ENCODE results near the gene OSBPL6. TPM values are rescaled to one million over a fixed set of nuclear protein-coding genes. Genes with fewer than 3 reads are reported as not detected.
"Not testable (repeated sequence)": the region's sequence is repeated elsewhere in the genome, so short reads cannot be mapped to it uniquely, and the experiment has no call there.

OSBPL6 gene
- total RNA-seq, 1 experiment from 2014 or later = 11.6 TPM

DNA sequence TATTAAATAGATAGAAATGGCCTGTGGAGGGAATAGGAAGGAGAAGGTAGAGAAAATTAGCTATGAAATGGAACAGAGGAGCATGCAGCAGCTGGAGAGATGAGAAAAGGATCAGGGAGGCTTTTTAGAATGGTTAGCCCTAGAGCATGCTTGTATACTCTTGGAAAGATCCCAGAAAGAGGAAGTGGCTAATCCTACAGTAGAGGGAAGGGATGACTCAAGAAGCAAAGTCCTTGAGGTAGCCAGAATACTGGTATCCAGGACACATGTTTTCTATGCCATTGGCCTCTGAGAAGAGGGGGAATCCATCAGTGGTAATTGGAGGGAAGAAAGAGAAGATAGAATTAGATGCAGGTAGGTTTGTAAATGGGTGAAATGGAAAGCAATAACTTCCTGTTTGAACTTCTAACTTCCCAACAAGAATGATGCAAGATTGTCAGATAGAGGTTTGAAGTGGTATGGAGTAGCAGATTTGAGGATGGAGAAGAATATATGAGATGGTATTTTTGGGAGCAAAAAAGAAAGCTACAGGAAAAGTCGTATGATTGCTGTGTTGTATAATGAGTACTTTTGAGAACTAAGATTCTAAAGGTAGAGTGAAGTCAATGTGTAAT is 17.1 kb upstream of the OSBPL6 start:
- no peaks in the 10 kb centered on the region for H3K9me3 ChIP-seq (ENCODE audit: control insufficient read depth in 1 of 2, insufficient read depth in 1 of 2, low read depth in 1 of 2, low read length in 2 of 2)
- no peak overlapping the region for H3K27ac ChIP-seq (ENCODE audit: low read depth, low read length)
- no peak overlapping the region for H3K4me2 ChIP-seq (ENCODE audit: low read length)
- H3K9ac ChIP-seq (ENCODE audit: low read length) = no peak overlapping the region
- H3K27me3 ChIP-seq (ENCODE audit: insufficient read depth, low read length) = no peaks in the 10 kb centered on the region
- ChIA-PET POLR2A (no interaction called here), RAD21 (ENCODE audit: low non-redundant PET in 1 of 2, low total read pairs in 2 of 2, uncharacterized antibody in 2 of 2, unreplicated experiment in 2 of 2) (no interaction called here), CTCF (no interaction called here)
- H4K20me1 ChIP-seq (ENCODE audit: insufficient read depth) = no peaks in the 10 kb centered on the region
- no peak for DNase-seq (ENCODE audit: low read depth, low spot score)
- no peaks in the 10 kb centered on the region for H3K36me3 ChIP-seq (ENCODE audit: control insufficient read depth in 1 of 2, insufficient read depth in 2 of 2, low read length in 2 of 2)
- peak; percentile 42; the same call in 1 of the 2 replicates for ATAC-seq
- intact Hi-C loops (cut with micrococcal nuclease) = no loop called here
- TF ChIP-seq FOSL1 (IDR thresholded peaks at IDR 0.05; ENCODE audit: low read depth) (0 out of 2 replicates have a peak, but pooled peaks have one; percentile 10), RAD21 (IDR thresholded peaks at IDR 0.05; ENCODE audit: low read depth) (no peak)
- H3K9me2 ChIP-seq (ENCODE audit: insufficient read depth) = no peaks in the 10 kb centered on the region
- H3K79me2 ChIP-seq (ENCODE audit: insufficient read depth, low read length) = no peaks in the 10 kb centered on the region
- no peak overlapping the region for H3K4me3 ChIP-seq (replicated peaks in 1 of 2; ENCODE audit: low read depth in 1 of 2, low read length in 2 of 2)
- H2AFZ ChIP-seq (ENCODE audit: low read depth, low read length, poor library complexity, severe bottlenecking) = no peak overlapping the region
- peaks cover 0 to 9% of the 10 kb centered on the region in 2 experiments; a peak in 2 of 4 replicates for H3K4me1 ChIP-seq (ENCODE audit: control insufficient read depth in 1 of 2, insufficient read depth in 2 of 2, low read length in 2 of 2)
- BruUV-seq (replicated peaks) = no TSS peak

DNA sequence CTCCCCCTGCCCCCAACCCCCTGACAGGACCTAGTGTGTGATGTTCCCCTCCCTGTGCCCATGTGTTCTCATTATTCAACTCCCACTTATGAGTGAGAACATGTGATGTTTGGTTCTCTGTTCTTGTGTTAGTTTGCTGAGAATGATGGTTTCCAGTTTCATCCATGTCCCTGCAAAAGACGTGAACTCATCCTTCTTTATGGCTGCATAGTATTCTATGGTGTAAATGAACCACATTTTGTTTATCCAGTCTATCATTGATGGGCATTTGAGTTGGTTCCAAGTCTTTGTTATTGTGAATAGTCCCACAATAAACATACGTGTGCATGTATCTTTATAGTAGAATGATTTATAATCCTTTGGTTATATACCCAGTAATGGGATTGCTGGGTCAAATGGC is 13.7 kb upstream of the OSBPL6 start:
- H4K20me1 ChIP-seq (ENCODE audit: insufficient read depth); ATAC-seq; H3K9me3 ChIP-seq (ENCODE audit: control insufficient read depth in 1 of 2, insufficient read depth in 1 of 2, low read depth in 1 of 2, low read length in 2 of 2); H3K79me2 ChIP-seq (ENCODE audit: insufficient read depth, low read length); H3K9ac ChIP-seq (ENCODE audit: low read length); POLR2A ChIA-PET; BruUV-seq (replicated peaks); H3K4me2 ChIP-seq (ENCODE audit: low read length); RAD21 ChIA-PET (ENCODE audit: low non-redundant PET in 1 of 2, low total read pairs in 2 of 2, uncharacterized antibody in 2 of 2, unreplicated experiment in 2 of 2); intact Hi-C loops (cut with micrococcal nuclease); H3K9me2 ChIP-seq (ENCODE audit: insufficient read depth); DNase-seq (ENCODE audit: low read depth, low spot score); H3K36me3 ChIP-seq (ENCODE audit: control insufficient read depth in 1 of 2, insufficient read depth in 2 of 2, low read length in 2 of 2); H3K4me1 ChIP-seq (ENCODE audit: control insufficient read depth in 1 of 2, insufficient read depth in 2 of 2, low read length in 2 of 2); H3K4me3 ChIP-seq (replicated peaks in 1 of 2; ENCODE audit: low read depth in 1 of 2, low read length in 2 of 2); H3K27ac ChIP-seq (ENCODE audit: low read depth, low read length); CTCF ChIA-PET; H2AFZ ChIP-seq (ENCODE audit: low read depth, low read length, poor library complexity, severe bottlenecking); H3K27me3 ChIP-seq (ENCODE audit: insufficient read depth, low read length): not testable (repeated sequence)

DNA sequence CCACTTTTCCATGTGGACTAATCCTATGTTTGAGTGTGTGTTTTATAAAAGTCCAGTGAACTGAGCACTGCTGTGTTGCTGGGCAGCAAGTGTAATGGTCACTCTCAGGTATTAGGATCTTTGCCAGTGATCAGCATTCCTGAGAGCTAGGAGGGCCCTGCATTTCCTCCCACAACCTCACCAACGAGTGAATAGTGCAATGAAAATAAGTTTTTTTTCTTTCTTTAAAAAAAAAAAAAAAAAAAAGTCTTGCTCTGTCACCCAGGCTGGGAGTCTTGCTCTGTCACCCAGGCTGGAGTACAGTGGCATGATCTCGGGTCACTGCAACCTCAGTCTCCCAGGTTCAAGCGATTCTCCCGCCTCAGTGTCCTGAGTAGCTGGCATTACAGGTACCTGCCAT is 6.5 kb upstream of the OSBPL6 start:
- H3K4me1 ChIP-seq (ENCODE audit: control insufficient read depth in 1 of 2, insufficient read depth in 2 of 2, low read length in 2 of 2) = peaks cover 0 to 10% of the 10 kb centered on the region in 2 experiments; a peak in 2 of 4 replicates
- H2AFZ ChIP-seq (ENCODE audit: low read depth, low read length, poor library complexity, severe bottlenecking) = no peak overlapping the region
- ATAC-seq = no peak
- DNase-seq (ENCODE audit: low read depth, low spot score) = no peak
- ChIA-PET RAD21 (ENCODE audit: low non-redundant PET in 1 of 2, low total read pairs in 2 of 2, uncharacterized antibody in 2 of 2, unreplicated experiment in 2 of 2) (no interaction called here), POLR2A (no interaction called here), CTCF (interaction anchor here (0.6 kb wide), 1 partner anchor 10 kb away, joined by 4 read pairs; no protein-coding TSS in a partner anchor)
- no peaks in the 10 kb centered on the region for H3K27me3 ChIP-seq (ENCODE audit: insufficient read depth, low read length)
- H3K36me3 ChIP-seq (ENCODE audit: control insufficient read depth in 1 of 2, insufficient read depth in 2 of 2, low read length in 2 of 2) = no peaks in the 10 kb centered on the region
- no peaks in the 10 kb centered on the region for H3K9me3 ChIP-seq (ENCODE audit: control insufficient read depth in 1 of 2, insufficient read depth in 1 of 2, low read depth in 1 of 2, low read length in 2 of 2)
- no peak overlapping the region for H3K4me3 ChIP-seq (replicated peaks in 1 of 2; ENCODE audit: low read depth in 1 of 2, low read length in 2 of 2)
- TF ChIP-seq SRF (IDR thresholded peaks at IDR 0.05; ENCODE audit: low read depth) = no peak
- H3K27ac ChIP-seq (ENCODE audit: low read depth, low read length) = no peak overlapping the region
- H3K79me2 ChIP-seq (ENCODE audit: insufficient read depth, low read length) = no peaks in the 10 kb centered on the region
- no peaks in the 10 kb centered on the region for H4K20me1 ChIP-seq (ENCODE audit: insufficient read depth)
- H3K9ac ChIP-seq (ENCODE audit: low read length) = no peak overlapping the region
- no peak overlapping the region for H3K4me2 ChIP-seq (ENCODE audit: low read length)
- BruUV-seq (replicated peaks) = no TSS peak
- intact Hi-C loops (cut with micrococcal nuclease) = no loop called here
- no peaks in the 10 kb centered on the region for H3K9me2 ChIP-seq (ENCODE audit: insufficient read depth)

All from HCT116 (cell line).